Measurements from ENCODE around the gene HPGDS.
"Not testable (repeated sequence)": the region's sequence is repeated elsewhere in the genome, so short reads cannot be mapped to it uniquely, and the experiment has no call there.

- TF ChIP-seq POLR2AphosphoS5 (IDR thresholded peaks at IDR 0.05; ENCODE audit: borderline replicate concordance, low read depth, low read length); EZH2 (IDR thresholded peaks at IDR 0.05): not testable (repeated sequence)
These were observed 45.3 kb upstream of the HPGDS start for GRCh38 chr4:94387965-94388364.
